ENCODE measurements around the gene NCAPD2. TPM values are rescaled to one million over a fixed set of nuclear protein-coding genes. Genes with fewer than 3 reads are reported as not detected.
A peak's percentile ranks its signal among the peaks of the same experiment; 100 is the strongest.

Gene NCAPD2
- total RNA-seq, 3 donors from 2014 or later (not counting 1 experiment from before 2014, with no cell fraction given) = 38.8 to 53.1 (median 44.1) TPM

DNA sequence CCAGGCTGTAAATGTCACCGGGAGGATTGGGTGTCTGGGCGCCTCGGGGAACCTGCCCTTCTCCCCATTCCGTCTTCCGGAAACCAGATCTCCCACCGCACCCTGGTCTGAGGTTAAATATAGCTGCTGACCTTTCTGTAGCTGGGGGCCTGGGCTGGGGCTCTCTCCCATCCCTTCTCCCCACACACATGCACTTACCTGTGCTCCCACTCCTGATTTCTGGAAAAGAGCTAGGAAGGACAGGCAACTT, 41.7 kb downstream of the NCAPD2 start:
- Mint-ChIP-seq H3K27ac (peak overlapping the region; percentile 96 to 98), H3K4me3 (peak overlapping the region; percentile 97), H3K4me1 (peaks cover 37 to 63% of the 10 kb centered on the region in 2 donors), H3K36me3 (peaks cover 5% of the 10 kb centered on the region), H3K27me3 (ENCODE audit: low read depth in 2 of 2) (no peaks in the 10 kb centered on the region), H3K9me3 (no peaks in the 10 kb centered on the region)
- no peak for ATAC-seq
- peak overlapping the region; percentile 92 for H3K27ac ChIP-seq (ENCODE audit: low read length)
- no peaks in the 10 kb centered on the region for H3K9me3 ChIP-seq (ENCODE audit: control insufficient read depth, insufficient read depth, low read length)
- H3K4me1 ChIP-seq (ENCODE audit: control insufficient read depth, insufficient read depth, low read length) = peaks cover 66% of the 10 kb centered on the region
- intact Hi-C loops (cut with micrococcal nuclease) = loop anchor here (2.0 to 10.0 kb wide), 4 partner anchors 65 to 471 kb away; partner anchors contain the start of gene VAMP1
- TF ChIP-seq, protein P1, sequence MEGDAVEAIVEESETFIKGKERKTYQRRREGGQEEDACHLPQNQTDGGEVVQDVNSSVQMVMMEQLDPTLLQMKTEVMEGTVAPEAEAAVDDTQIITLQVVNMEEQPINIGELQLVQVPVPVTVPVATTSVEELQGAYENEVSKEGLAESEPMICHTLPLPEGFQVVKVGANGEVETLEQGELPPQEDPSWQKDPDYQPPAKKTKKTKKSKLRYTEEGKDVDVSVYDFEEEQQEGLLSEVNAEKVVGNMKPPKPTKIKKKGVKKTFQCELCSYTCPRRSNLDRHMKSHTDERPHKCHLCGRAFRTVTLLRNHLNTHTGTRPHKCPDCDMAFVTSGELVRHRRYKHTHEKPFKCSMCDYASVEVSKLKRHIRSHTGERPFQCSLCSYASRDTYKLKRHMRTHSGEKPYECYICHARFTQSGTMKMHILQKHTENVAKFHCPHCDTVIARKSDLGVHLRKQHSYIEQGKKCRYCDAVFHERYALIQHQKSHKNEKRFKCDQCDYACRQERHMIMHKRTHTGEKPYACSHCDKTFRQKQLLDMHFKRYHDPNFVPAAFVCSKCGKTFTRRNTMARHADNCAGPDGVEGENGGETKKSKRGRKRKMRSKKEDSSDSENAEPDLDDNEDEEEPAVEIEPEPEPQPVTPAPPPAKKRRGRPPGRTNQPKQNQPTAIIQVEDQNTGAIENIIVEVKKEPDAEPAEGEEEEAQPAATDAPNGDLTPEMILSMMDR (IDR thresholded peaks at IDR 0.05) = no peak
- H3K27me3 ChIP-seq (ENCODE audit: control insufficient read depth, insufficient read depth, low read length) = no peaks in the 10 kb centered on the region
- peaks cover 47% of the 10 kb centered on the region for H3K36me3 ChIP-seq (ENCODE audit: control insufficient read depth, insufficient read depth, low read length)
- peak overlapping the region; percentile 99 for H3K4me3 ChIP-seq (ENCODE audit: low read length)
- WGBS (ENCODE audit: insufficient coverage) = 0% methylated on average over 6 of the region's 6 CpGs
- DNase-seq = no peak

DNA sequence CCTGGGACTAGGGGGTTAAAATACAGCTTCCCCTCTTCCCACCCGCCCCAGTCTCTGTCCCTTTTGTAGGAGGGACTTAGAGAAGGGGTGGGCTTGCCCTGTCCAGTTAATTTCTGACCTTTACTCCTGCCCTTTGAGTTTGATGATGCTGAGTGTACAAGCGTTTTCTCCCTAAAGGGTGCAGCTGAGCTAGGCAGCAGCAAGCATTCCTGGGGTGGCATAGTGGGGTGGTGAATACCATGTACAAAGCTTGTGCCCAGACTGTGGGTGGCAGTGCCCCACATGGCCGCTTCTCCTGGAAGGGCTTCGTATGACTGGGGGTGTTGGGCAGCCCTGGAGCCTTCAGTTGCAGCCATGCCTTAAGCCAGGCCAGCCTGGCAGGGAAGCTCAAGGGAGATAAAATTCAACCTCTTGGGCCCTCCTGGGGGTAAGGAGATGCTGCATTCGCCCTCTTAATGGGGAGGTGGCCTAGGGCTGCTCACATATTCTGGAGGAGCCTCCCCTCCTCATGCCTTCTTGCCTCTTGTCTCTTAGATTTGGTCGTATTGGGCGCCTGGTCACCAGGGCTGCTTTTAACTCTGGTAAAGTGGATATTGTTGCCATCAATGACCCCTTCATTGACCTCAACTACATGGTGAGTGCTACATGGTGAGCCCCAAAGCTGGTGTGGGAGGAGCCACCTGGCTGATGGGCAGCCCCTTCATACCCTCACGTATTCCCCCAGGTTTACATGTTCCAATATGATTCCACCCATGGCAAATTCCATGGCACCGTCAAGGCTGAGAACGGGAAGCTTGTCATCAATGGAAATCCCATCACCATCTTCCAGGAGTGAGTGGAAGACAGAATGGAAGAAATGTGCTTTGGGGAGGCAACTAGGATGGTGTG, 42.3 kb downstream of the NCAPD2 start:
- ATAC-seq (no peak), DNase-seq (peak in 1 of 2 donors; percentile 38)
- H3K36me3 ChIP-seq (ENCODE audit: control insufficient read depth, insufficient read depth, low read length) = peaks cover 42% of the 10 kb centered on the region
- H3K27ac ChIP-seq (ENCODE audit: low read length) = peak overlapping the region; percentile 92
- H3K4me1 ChIP-seq (ENCODE audit: control insufficient read depth, insufficient read depth, low read length) = peaks cover 67% of the 10 kb centered on the region
- H3K9me3 Mint-ChIP-seq = no peaks in the 10 kb centered on the region
- no peaks in the 10 kb centered on the region for H3K36me3 Mint-ChIP-seq
- intact Hi-C loops (cut with micrococcal nuclease) = loop anchor here (2.0 to 10.0 kb wide), 4 partner anchors 65 to 471 kb away; partner anchors contain the start of gene VAMP1
- H3K27ac Mint-ChIP-seq = peak overlapping the region; percentile 96 to 98
- 70% methylated on average over 9 of the region's 10 CpGs for WGBS (ENCODE audit: insufficient coverage)
- TF ChIP-seq, protein P1 (IDR thresholded peaks at IDR 0.05) = no peak
- H3K27me3 ChIP-seq (ENCODE audit: control insufficient read depth, insufficient read depth, low read length) = no peaks in the 10 kb centered on the region
- H3K27me3 Mint-ChIP-seq (ENCODE audit: low read depth in 2 of 2) = no peaks in the 10 kb centered on the region
- H3K4me1 Mint-ChIP-seq = peaks cover 37 to 64% of the 10 kb centered on the region in 2 donors
- peak overlapping the region; percentile 97 for H3K4me3 Mint-ChIP-seq
- no peaks in the 10 kb centered on the region for H3K9me3 ChIP-seq (ENCODE audit: control insufficient read depth, insufficient read depth, low read length)
- H3K4me3 ChIP-seq (ENCODE audit: low read length) = peak overlapping the region; percentile 99

DNA sequence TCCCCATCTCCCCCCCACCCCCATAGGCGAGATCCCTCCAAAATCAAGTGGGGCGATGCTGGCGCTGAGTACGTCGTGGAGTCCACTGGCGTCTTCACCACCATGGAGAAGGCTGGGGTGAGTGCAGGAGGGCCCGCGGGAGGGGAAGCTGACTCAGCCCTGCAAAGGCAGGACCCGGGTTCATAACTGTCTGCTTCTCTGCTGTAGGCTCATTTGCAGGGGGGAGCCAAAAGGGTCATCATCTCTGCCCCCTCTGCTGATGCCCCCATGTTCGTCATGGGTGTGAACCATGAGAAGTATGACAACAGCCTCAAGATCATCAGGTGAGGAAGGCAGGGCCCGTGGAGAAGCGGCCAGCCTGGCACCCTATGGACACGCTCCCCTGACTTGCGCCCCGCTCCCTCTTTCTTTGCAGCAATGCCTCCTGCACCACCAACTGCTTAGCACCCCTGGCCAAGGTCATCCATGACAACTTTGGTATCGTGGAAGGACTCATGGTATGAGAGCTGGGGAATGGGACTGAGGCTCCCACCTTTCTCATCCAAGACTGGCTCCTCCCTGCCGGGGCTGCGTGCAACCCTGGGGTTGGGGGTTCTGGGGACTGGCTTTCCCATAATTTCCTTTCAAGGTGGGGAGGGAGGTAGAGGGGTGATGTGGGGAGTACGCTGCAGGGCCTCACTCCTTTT, 43.1 kb downstream of the NCAPD2 start:
- no peaks in the 10 kb centered on the region for H3K9me3 ChIP-seq (ENCODE audit: control insufficient read depth, insufficient read depth, low read length)
- H3K27ac Mint-ChIP-seq = peak overlapping the region; percentile 96 to 98
- H3K36me3 Mint-ChIP-seq = no peaks in the 10 kb centered on the region
- no peaks in the 10 kb centered on the region for H3K9me3 Mint-ChIP-seq
- peaks cover 37 to 62% of the 10 kb centered on the region in 2 donors for H3K4me1 Mint-ChIP-seq
- H3K27me3 ChIP-seq (ENCODE audit: control insufficient read depth, insufficient read depth, low read length) = no peaks in the 10 kb centered on the region
- peak overlapping the region; percentile 69 for H3K4me3 Mint-ChIP-seq
- H3K36me3 ChIP-seq (ENCODE audit: control insufficient read depth, insufficient read depth, low read length) = peaks cover 47% of the 10 kb centered on the region
- peak overlapping the region; percentile 45 for H3K27ac ChIP-seq (ENCODE audit: low read length)
- H3K4me3 ChIP-seq (ENCODE audit: low read length) = no peak overlapping the region
- intact Hi-C loops (cut with micrococcal nuclease) = loop anchor here (5.0 to 10.0 kb wide), 2 partner anchors 340 to 472 kb away; no protein-coding TSS in a partner anchor
- no peaks in the 10 kb centered on the region for H3K27me3 Mint-ChIP-seq (ENCODE audit: low read depth in 2 of 2)
- peak in 1 of 2 donors; percentile 32 for DNase-seq
- TF ChIP-seq, protein P1 (IDR thresholded peaks at IDR 0.05) = no peak
- 76% methylated on average over 17 of the region's 19 CpGs for WGBS (ENCODE audit: insufficient coverage)
- ATAC-seq = no peak
- H3K4me1 ChIP-seq (ENCODE audit: control insufficient read depth, insufficient read depth, low read length) = peaks cover 65% of the 10 kb centered on the region
